ENCODE data around the gene MOSPD2. TPM values are rescaled to one million over a fixed set of nuclear protein-coding genes. Genes with fewer than 3 reads are reported as not detected.

The MOSPD2 gene
- total and polyA plus RNA-seq, 11 donors, result 1.4 to 14.7 (median 5.2) TPM

- Histone ChIP-seq H3K27ac (no peak overlapping the region), H3K36me3 (peaks cover 0 to 26% (median 8%) of the 10 kb centered on the region in 9 donors), H3K4me3 (no peak overlapping the region), H3K27me3 (no peaks in the 10 kb centered on the region), H3K4me1 (peaks cover 0 to 6% (median 0%) of the 10 kb centered on the region in 12 donors), H3K9me3 (peaks cover 0 to 4% (median 0%) of the 10 kb centered on the region in 12 donors)
- ATAC-seq (peak in 3 of 4 donors; percentile 64 to 76 (median 75)), DNase-seq (no peak)
- TF ChIP-seq POLR2A (IDR thresholded peaks at IDR 0.05), result no peak
- TF ChIP-seq CTCF (IDR thresholded peaks at IDR 0.05), result no peak
- intact Hi-C loops (cut with DNase I), result no loop called here
These were observed 26.4 kb downstream of the MOSPD2 start for GRCh38 chrX:14899607-14900006.

GRCh38 chrX:14902537-14902936, 29.3 kb downstream of the MOSPD2 start:
- ATAC-seq (no peak), DNase-seq (no peak)
- H3K36me3 ChIP-seq, result peaks cover 0 to 22% (median 4%) of the 10 kb centered on the region in 9 donors
- TF ChIP-seq POLR2A (IDR thresholded peaks at IDR 0.05) (no peak), CTCF (IDR thresholded peaks at IDR 0.05) (no peak)
- H3K27ac ChIP-seq, result no peak overlapping the region
- no peaks in the 10 kb centered on the region for H3K27me3 ChIP-seq
- peaks cover 0 to 6% (median 0%) of the 10 kb centered on the region in 12 donors for H3K4me1 ChIP-seq
- no peak overlapping the region for H3K4me3 ChIP-seq
- intact Hi-C loops (cut with DNase I), result no loop called here
- H3K9me3 ChIP-seq, result peaks cover 0 to 7% (median 0%) of the 10 kb centered on the region in 12 donors

GRCh38 chrX:14903891-14904290, 30.7 kb downstream of the MOSPD2 start:
- H3K9me3 ChIP-seq, result peaks cover 0 to 7% (median 0%) of the 10 kb centered on the region in 12 donors
- 49 to 80% (median 65%) methylated on average over 2 of the region's 2 CpGs for WGBS, 4 donors
- no peaks in the 10 kb centered on the region for H3K27me3 ChIP-seq
- DNase-seq, result no peak
- ATAC-seq, result no peak
- TF ChIP-seq CTCF (IDR thresholded peaks at IDR 0.05), result no peak
- TF ChIP-seq POLR2A (IDR thresholded peaks at IDR 0.05), result no peak
- peaks cover 0 to 21% (median 6%) of the 10 kb centered on the region in 9 donors for H3K36me3 ChIP-seq
- H3K27ac ChIP-seq, result no peak overlapping the region
- intact Hi-C loops (cut with DNase I), result no loop called here
- H3K4me1 ChIP-seq, result peaks cover 0 to 6% (median 0%) of the 10 kb centered on the region in 12 donors
- H3K4me3 ChIP-seq, result no peak overlapping the region

DNA sequence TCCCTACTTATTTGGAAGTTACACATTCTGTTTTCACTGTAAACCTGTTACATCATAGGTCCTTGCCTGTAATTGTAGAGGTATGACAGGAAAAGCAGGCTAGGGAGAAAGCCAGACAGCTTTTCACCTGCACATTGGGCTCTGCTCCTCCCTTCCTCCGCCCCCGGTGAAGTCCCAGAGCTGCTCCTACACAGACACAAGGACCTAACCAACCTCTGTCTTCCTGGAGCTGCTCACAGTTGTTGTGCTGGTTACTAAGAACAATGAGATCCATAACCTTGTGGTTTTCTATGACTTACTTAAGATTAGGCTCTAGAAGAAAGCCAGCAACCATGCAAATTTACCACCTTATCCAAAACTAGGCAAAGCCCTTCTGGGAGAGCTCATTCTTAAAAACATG, 40.0 kb downstream of the MOSPD2 start:
- no peak for ATAC-seq
- H3K4me3 ChIP-seq, result no peak overlapping the region
- 78 to 95% (median 89%) methylated on average over 2 of the region's 2 CpGs for WGBS, 4 donors

More for the DNA sequence above, 40.0 kb downstream of the MOSPD2 start:
- DNase-seq, result no peak
- no peaks in the 10 kb centered on the region for H3K27me3 ChIP-seq
- no peak overlapping the region for H3K27ac ChIP-seq
- no peak for TF ChIP-seq CTCF (IDR thresholded peaks at IDR 0.05)
- no peak for TF ChIP-seq POLR2A (IDR thresholded peaks at IDR 0.05)
- H3K4me1 ChIP-seq, result no peaks in the 10 kb centered on the region
- intact Hi-C loops (cut with DNase I), result no loop called here
- H3K9me3 ChIP-seq, result no peaks in the 10 kb centered on the region
- peaks cover 0 to 95% (median 45%) of the 10 kb centered on the region in 9 donors for H3K36me3 ChIP-seq
